Panc1 (cell line): Measurements from ENCODE around the gene ADK. TPM values are rescaled to one million over a fixed set of nuclear protein-coding genes. Genes with fewer than 3 reads are reported as not detected.

Experiments
- ATAC-seq: fragments of 200-7000 bp; cut with Tn5 transposase; 2 replicates; pipeline ENCODE4 v1.9.1; 2020; ENCODE audit warnings: mild to moderate bottlenecking, moderate library complexity
- BruUV-seq: library from RNA; stranded (reverse); fragments of 400-500 nt; replicated peaks from 2 replicates; lab custom pipeline; 2021; lab: Mats Ljungman, UMichigan
- CTCF ChIA-PET: fragments of 300-600 bp; sonication (Branson Sonifier 250); formaldehyde crosslinking; loops from one replicate; lab custom pipeline; 2022; ENCODE audit warnings: antibody characterized with exemption; lab: Charles Lee
- POLR2A ChIA-PET: fragments of 300-600 bp; sonication (Branson Sonifier 250); formaldehyde crosslinking; loops from one replicate; lab custom pipeline; 2022; ENCODE audit warnings: antibody characterized with exemption; lab: Charles Lee
- DNase-seq: peaks from one replicate; pipeline ENCODE4 v3.0.0-alpha.2; 2010; ENCODE audit warnings: low read depth, low spot score
- H3K27ac ChIP-seq: 2 replicates; pipeline ENCODE4 v1.5.1; 2011; ENCODE audit warnings: mild to moderate bottlenecking, low read length, inconsistent platforms
- H3K27me3 ChIP-seq: fragments of 200-500 bp; sonication (Bioruptor generic); 2 replicates; pipeline ENCODE4 v1.6.0; 2014; ENCODE audit warnings: low read length, inconsistent platforms; ENCODE audit not compliant: control insufficient read depth, insufficient read depth
- H3K36me3 ChIP-seq: fragments of 200-500 bp; sonication (Bioruptor generic); 2 replicates; pipeline ENCODE4 v1.5.1; 2014; ENCODE audit warnings: inconsistent platforms, mild to moderate bottlenecking, low read length, moderate library complexity; ENCODE audit not compliant: control insufficient read depth, insufficient read depth
- H3K4me1 ChIP-seq: 2 replicates; pipeline ENCODE4 v1.5.1; 2011; ENCODE audit warnings: inconsistent platforms, mild to moderate bottlenecking, low read length, moderate library complexity; ENCODE audit not compliant: control insufficient read depth, insufficient read depth
- H3K4me3 ChIP-seq, 2 experiments: 2 replicates each; pipeline ENCODE4 v1.5.1; 2011 to 2012; ENCODE audit warnings: low read depth in 2 of 2, low read length in 2 of 2, mild to moderate bottlenecking in 2 of 2, inconsistent platforms in 1 of 2, moderate library complexity in 1 of 2
- H3K9me3 ChIP-seq: fragments of 200-500 bp; sonication (Bioruptor generic); 2 replicates; pipeline ENCODE4 v1.5.1; 2014; ENCODE audit warnings: low read depth, mild to moderate bottlenecking, inconsistent platforms, low read length, moderate library complexity; ENCODE audit not compliant: control insufficient read depth, insufficient read depth
- POLR2AphosphoS5 ChIP-seq: IDR thresholded peaks from 2 replicates; pipeline ENCODE4 v1.6.1; 2012; ENCODE audit warnings: mild to moderate bottlenecking, low read depth, low read length, moderate library complexity
- SIN3A ChIP-seq: IDR thresholded peaks from 2 replicates; pipeline ENCODE4 v1.6.1; 2012; ENCODE audit warnings: low read depth, mild to moderate bottlenecking, low read length, moderate library complexity, borderline replicate concordance; ENCODE audit not compliant: insufficient read depth
- TCF7L2 ChIP-seq: IDR thresholded peaks from 2 replicates; pipeline ENCODE4 v1.6.1; 2011; ENCODE audit warnings: mild to moderate bottlenecking, low read depth, low read length, inconsistent platforms
- in situ Hi-C: cut with HindIII; loops from 2 replicates; pipeline ENCODE4 v1.10.0; 2016; ENCODE audit warnings: low sequenced_read_pairs, low pct_unique_long_range_greater_than_20kb
- intact Hi-C: fragments of 100-400 bp; cut with micrococcal nuclease; formaldehyde crosslinking; loops from one replicate; pipeline ENCODE4 v1.10.0; 2022; ENCODE audit not compliant: unreplicated experiment
- total RNA-seq: library from RNA; stranded (reverse); gene quantifications from one replicate; pipeline ENCODE4 v1.2.1, GENCODE V29; 2021; ENCODE audit not compliant: unreplicated experiment
- TF ChIP-seq, protein P1 (sequence below), 2 experiments: IDR thresholded peaks; 2 replicates each; pipeline ENCODE4 v1.6.1; 2011 to 2012; ENCODE audit warnings: low read depth in 2 of 2, control low read depth in 1 of 2, low read length in 1 of 2, mild to moderate bottlenecking in 1 of 2, moderate library complexity in 1 of 2; ENCODE audit not compliant: insufficient read depth in 1 of 2
- TF ChIP-seq, protein P2 (sequence below): fragments of 450-650 bp; IDR thresholded peaks from 2 replicates; pipeline ENCODE4 v1.5.1; 2017; ENCODE audit warnings: mild to moderate bottlenecking

ADK gene
- total RNA-seq, 1 experiment from 2014 or later = 64.5 TPM

DNA sequence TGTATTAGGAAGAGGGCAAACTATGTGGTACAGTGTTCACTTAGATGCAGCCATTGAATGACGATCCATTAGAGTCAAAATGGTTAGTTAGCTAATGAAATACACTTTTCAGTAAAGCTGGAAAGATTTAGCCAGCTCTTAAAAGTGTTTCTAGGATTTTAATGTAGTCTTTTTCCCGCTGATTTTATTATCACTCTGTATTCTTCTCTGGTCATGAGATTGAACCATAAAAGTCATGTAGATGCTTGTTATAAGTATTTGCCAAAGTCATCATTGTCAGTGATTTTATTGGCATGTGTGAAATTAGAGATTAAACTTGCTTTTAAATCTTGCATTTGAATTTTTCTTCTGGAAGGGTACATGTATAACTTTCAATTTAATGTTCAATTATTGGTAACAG, 93.8 kb downstream of the ADK start:
- in situ Hi-C loops (no loop called here), intact Hi-C loops (loop anchor here (5.0 kb wide), 1 partner anchor 852 kb away; a partner anchor contains a TSS)
- no peak for ATAC-seq
- no TSS peak for BruUV-seq
- no peaks in the 10 kb centered on the region for H3K27me3 ChIP-seq
- H3K36me3 ChIP-seq = no peaks in the 10 kb centered on the region
- DNase-seq = no peak
- POLR2A ChIA-PET = no interaction called here
- no peaks in the 10 kb centered on the region for H3K4me1 ChIP-seq
- no peak overlapping the region for H3K27ac ChIP-seq
- H3K4me3 ChIP-seq = no peak overlapping the region
- no peaks in the 10 kb centered on the region for H3K9me3 ChIP-seq
- CTCF ChIA-PET = no interaction called here
- TF ChIP-seq, protein P1, sequence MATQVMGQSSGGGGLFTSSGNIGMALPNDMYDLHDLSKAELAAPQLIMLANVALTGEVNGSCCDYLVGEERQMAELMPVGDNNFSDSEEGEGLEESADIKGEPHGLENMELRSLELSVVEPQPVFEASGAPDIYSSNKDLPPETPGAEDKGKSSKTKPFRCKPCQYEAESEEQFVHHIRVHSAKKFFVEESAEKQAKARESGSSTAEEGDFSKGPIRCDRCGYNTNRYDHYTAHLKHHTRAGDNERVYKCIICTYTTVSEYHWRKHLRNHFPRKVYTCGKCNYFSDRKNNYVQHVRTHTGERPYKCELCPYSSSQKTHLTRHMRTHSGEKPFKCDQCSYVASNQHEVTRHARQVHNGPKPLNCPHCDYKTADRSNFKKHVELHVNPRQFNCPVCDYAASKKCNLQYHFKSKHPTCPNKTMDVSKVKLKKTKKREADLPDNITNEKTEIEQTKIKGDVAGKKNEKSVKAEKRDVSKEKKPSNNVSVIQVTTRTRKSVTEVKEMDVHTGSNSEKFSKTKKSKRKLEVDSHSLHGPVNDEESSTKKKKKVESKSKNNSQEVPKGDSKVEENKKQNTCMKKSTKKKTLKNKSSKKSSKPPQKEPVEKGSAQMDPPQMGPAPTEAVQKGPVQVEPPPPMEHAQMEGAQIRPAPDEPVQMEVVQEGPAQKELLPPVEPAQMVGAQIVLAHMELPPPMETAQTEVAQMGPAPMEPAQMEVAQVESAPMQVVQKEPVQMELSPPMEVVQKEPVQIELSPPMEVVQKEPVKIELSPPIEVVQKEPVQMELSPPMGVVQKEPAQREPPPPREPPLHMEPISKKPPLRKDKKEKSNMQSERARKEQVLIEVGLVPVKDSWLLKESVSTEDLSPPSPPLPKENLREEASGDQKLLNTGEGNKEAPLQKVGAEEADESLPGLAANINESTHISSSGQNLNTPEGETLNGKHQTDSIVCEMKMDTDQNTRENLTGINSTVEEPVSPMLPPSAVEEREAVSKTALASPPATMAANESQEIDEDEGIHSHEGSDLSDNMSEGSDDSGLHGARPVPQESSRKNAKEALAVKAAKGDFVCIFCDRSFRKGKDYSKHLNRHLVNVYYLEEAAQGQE (IDR thresholded peaks at IDR 0.05; ENCODE audit: insufficient read depth in 1 of 2, low read depth in 2 of 2, low read length in 1 of 2) = no peak
- TF ChIP-seq POLR2AphosphoS5 (no peak), SIN3A (no peak), TCF7L2 (no peak)
- TF ChIP-seq, protein P2, sequence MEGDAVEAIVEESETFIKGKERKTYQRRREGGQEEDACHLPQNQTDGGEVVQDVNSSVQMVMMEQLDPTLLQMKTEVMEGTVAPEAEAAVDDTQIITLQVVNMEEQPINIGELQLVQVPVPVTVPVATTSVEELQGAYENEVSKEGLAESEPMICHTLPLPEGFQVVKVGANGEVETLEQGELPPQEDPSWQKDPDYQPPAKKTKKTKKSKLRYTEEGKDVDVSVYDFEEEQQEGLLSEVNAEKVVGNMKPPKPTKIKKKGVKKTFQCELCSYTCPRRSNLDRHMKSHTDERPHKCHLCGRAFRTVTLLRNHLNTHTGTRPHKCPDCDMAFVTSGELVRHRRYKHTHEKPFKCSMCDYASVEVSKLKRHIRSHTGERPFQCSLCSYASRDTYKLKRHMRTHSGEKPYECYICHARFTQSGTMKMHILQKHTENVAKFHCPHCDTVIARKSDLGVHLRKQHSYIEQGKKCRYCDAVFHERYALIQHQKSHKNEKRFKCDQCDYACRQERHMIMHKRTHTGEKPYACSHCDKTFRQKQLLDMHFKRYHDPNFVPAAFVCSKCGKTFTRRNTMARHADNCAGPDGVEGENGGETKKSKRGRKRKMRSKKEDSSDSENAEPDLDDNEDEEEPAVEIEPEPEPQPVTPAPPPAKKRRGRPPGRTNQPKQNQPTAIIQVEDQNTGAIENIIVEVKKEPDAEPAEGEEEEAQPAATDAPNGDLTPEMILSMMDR = no peak

DNA sequence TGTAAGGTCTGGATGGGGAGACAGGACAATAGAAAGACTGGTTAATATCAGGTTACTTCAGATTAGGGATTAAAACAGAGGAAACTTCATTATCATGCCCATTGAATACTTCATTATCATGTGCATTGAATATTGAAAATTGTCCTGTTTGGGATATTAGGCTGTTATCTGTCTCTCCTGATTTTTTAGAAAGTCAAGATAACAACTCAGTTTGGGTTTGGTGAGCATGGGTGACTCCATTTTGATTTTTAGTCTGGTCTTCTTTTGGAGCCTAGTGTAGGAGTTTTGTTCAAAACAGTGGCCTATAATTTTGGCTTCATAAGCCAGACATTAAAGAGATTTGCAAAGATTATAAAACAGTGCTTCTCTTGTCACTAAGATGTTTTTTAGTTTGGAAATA, 95.5 kb downstream of the ADK start:
- DNase-seq (no peak), ATAC-seq (no peak)
- Histone ChIP-seq H3K4me3 (no peak overlapping the region), H3K36me3 (no peaks in the 10 kb centered on the region), H3K27me3 (no peaks in the 10 kb centered on the region), H3K27ac (no peak overlapping the region), H3K9me3 (no peaks in the 10 kb centered on the region), H3K4me1 (no peaks in the 10 kb centered on the region)
- POLR2A ChIA-PET = no interaction called here
- in situ Hi-C loops = no loop called here
- TF ChIP-seq, protein P1 (IDR thresholded peaks at IDR 0.05; ENCODE audit: insufficient read depth in 1 of 2, low read depth in 2 of 2, low read length in 1 of 2) = no peak
- TF ChIP-seq TCF7L2 (no peak), SIN3A (no peak), POLR2AphosphoS5 (no peak)
- TF ChIP-seq, protein P2 = no peak
- CTCF ChIA-PET = no interaction called here
- intact Hi-C loops = loop anchor here (5.0 kb wide), 1 partner anchor 851 kb away; a partner anchor contains a TSS
- no TSS peak for BruUV-seq
